ENCODE measurements around the gene L3MBTL1.

DNA sequence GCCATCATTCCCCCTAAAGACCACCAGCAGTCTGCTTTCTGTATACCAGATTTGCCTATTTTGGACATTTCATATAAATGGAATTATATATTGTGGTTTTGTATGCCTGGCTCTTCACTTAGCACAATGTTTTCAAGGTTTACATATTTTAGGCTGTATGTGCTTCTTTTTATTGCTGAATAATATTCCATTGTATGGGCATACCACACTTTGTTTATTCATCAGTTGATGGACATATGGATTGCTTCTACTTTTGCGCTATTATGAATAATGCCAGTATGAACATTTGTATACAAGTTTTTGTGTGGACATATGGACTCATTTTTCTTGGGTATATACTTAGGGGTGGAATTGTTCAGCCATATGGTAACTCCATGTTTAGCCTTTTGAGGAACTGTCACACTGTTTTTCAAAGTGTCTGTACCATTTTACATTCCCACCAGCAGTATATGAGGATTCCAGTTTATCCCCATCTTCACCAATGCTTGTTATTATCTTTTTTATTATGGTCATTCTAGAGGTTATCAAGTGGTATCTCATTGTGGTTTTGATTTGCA, 12.7 kb downstream of the L3MBTL1 start:
- TF ChIP-seq, protein P1, sequence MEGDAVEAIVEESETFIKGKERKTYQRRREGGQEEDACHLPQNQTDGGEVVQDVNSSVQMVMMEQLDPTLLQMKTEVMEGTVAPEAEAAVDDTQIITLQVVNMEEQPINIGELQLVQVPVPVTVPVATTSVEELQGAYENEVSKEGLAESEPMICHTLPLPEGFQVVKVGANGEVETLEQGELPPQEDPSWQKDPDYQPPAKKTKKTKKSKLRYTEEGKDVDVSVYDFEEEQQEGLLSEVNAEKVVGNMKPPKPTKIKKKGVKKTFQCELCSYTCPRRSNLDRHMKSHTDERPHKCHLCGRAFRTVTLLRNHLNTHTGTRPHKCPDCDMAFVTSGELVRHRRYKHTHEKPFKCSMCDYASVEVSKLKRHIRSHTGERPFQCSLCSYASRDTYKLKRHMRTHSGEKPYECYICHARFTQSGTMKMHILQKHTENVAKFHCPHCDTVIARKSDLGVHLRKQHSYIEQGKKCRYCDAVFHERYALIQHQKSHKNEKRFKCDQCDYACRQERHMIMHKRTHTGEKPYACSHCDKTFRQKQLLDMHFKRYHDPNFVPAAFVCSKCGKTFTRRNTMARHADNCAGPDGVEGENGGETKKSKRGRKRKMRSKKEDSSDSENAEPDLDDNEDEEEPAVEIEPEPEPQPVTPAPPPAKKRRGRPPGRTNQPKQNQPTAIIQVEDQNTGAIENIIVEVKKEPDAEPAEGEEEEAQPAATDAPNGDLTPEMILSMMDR (IDR thresholded peaks at IDR 0.05), result no peak
- no peak for TF ChIP-seq POLR2AphosphoS5 (IDR thresholded peaks at IDR 0.05)

Data from breast epithelium (tissue), 3 donors.